CD14-positive monocyte (primary cell): ENCODE data around the gene EIF1AD. TPM values are rescaled to one million over a fixed set of nuclear protein-coding genes. Genes with fewer than 3 reads are reported as not detected.
"Not testable (repeated sequence)": the region's sequence is repeated elsewhere in the genome, so short reads cannot be mapped to it uniquely, and the experiment has no call there.

Source experiments
- DNase-seq, 3 donors: peaks; one replicate each; pipeline ENCODE4 v3.0.0-alpha.2; 2011 to 2022
- H2AFZ ChIP-seq: 2 replicates; pipeline ENCODE4 v1.6.0; 2012; ENCODE audit warnings: mild to moderate bottlenecking, low read depth, low read length, inconsistent platforms; ENCODE audit not compliant: insufficient read depth, poor library complexity, severe bottlenecking
- H3K27ac ChIP-seq, 2 donors: 1 replicate in 1 of 2; 2 replicates in 1 of 2; pipeline ENCODE4 v1.5.1; 2012 to 2013; ENCODE audit warnings: low read length in 2 of 2, control low read depth in 1 of 2, inconsistent platforms in 1 of 2, low read depth in 1 of 2, mild to moderate bottlenecking in 1 of 2
- H3K27me3 ChIP-seq, 2 donors: one replicate each; pipeline versions ENCODE4 v1.6.0 to v1.6.1; 2011 to 2013; ENCODE audit warnings: low read length in 2 of 2; ENCODE audit not compliant: control insufficient read depth in 2 of 2, insufficient read depth in 2 of 2
- H3K36me3 ChIP-seq, 2 donors: replicated peaks in 1 of 2; 1 replicate in 1 of 2; 2 replicates in 1 of 2; pipeline versions ENCODE4 v1.5.1 to v1.6.1; 2012 to 2013; ENCODE audit warnings: low read length in 2 of 2, control low read depth in 1 of 2, inconsistent platforms in 1 of 2, mild to moderate bottlenecking in 1 of 2; ENCODE audit not compliant: insufficient read depth in 2 of 2, control insufficient read depth in 1 of 2
- H3K4me1 ChIP-seq, 2 donors: 1 replicate in 1 of 2; 2 replicates in 1 of 2; pipeline versions ENCODE4 v1.5.1 to v1.6.1; 2012 to 2013; ENCODE audit warnings: low read length in 2 of 2, control low read depth in 1 of 2, inconsistent platforms in 1 of 2, mild to moderate bottlenecking in 1 of 2, moderate library complexity in 1 of 2; ENCODE audit not compliant: insufficient read depth in 2 of 2, control insufficient read depth in 1 of 2
- H3K4me2 ChIP-seq: replicated peaks from 2 replicates; pipeline ENCODE3; 2012; ENCODE audit warnings: low read length, moderate library complexity, mild to moderate bottlenecking; ENCODE audit not compliant: poor library complexity, severe bottlenecking; ENCODE audit errors: extremely low read depth
- H3K4me3 ChIP-seq, 3 experiments: fragments of 200-600 bp in 1 of 3; sonication (generic) in 1 of 3; replicated peaks in 1 of 3; 1 replicate in 2 of 3; 2 replicates in 1 of 3; pipeline ENCODE4 v1.5.1; 2011 to 2013; ENCODE audit warnings: low read length in 3 of 3, mild to moderate bottlenecking in 3 of 3, control low read depth in 2 of 3, low read depth in 2 of 3, inconsistent platforms in 1 of 3, moderate library complexity in 1 of 3
- H3K79me2 ChIP-seq: 2 replicates; pipeline ENCODE4 v1.6.0; 2012; ENCODE audit warnings: mild to moderate bottlenecking, control low read depth, inconsistent platforms, low read length, moderate library complexity; ENCODE audit not compliant: insufficient read depth
- H3K9ac ChIP-seq: 2 replicates; pipeline ENCODE4 v1.6.0; 2017; ENCODE audit warnings: low read length, mild to moderate bottlenecking; ENCODE audit not compliant: insufficient read depth, poor library complexity, severe bottlenecking
- H3K9me3 ChIP-seq, 2 donors: replicated peaks in 1 of 2; 1 replicate in 1 of 2; 2 replicates in 1 of 2; pipeline versions ENCODE4 v1.5.1 to v1.6.1; 2012 to 2013; ENCODE audit warnings: low read length in 2 of 2, control low read depth in 1 of 2; ENCODE audit not compliant: control insufficient read depth in 1 of 2, insufficient read depth in 1 of 2
- H4K20me1 ChIP-seq: 2 replicates; pipeline ENCODE4 v1.6.0; 2012; ENCODE audit warnings: mild to moderate bottlenecking, low read length, control low read depth, moderate library complexity; ENCODE audit not compliant: insufficient read depth
- H3K27ac Mint-ChIP-seq, 7 donors: one replicate each; pipeline ENCODE4 v1.8.0; 2020; ENCODE audit warnings: mild to moderate bottlenecking in 7 of 7, mixed read lengths in 7 of 7, moderate library complexity in 6 of 7, inconsistent platforms in 2 of 7
- H3K27me3 Mint-ChIP-seq, 3 donors: one replicate each; pipeline ENCODE4 v1.8.0; 2021 to 2022; ENCODE audit warnings: low read depth in 3 of 3, mild to moderate bottlenecking in 3 of 3, mixed read lengths in 3 of 3, moderate library complexity in 3 of 3, inconsistent platforms in 1 of 3
- H3K36me3 Mint-ChIP-seq, 2 donors: one replicate each; pipeline ENCODE4 v1.8.0; 2020; ENCODE audit warnings: mixed read lengths in 2 of 2, inconsistent platforms in 1 of 2, mild to moderate bottlenecking in 1 of 2
- H3K4me1 Mint-ChIP-seq: one replicate; pipeline ENCODE4 v1.8.0; 2020; ENCODE audit warnings: mild to moderate bottlenecking, mixed read lengths
- H3K4me3 Mint-ChIP-seq, 2 donors: one replicate each; pipeline ENCODE4 v1.8.0; 2020; ENCODE audit warnings: mild to moderate bottlenecking in 2 of 2, mixed read lengths in 2 of 2, moderate library complexity in 1 of 2
- H3K9me3 Mint-ChIP-seq, 7 donors: one replicate each; pipeline ENCODE4 v1.8.0; 2020 to 2022; ENCODE audit warnings: mixed read lengths in 7 of 7, mild to moderate bottlenecking in 6 of 7, moderate library complexity in 6 of 7, inconsistent platforms in 2 of 7
- CTCF ChIP-seq: fragments of 200-600 bp; IDR thresholded peaks from one replicate; pipeline ENCODE4 v1.8.0; 2022; ENCODE audit warnings: antibody characterized with exemption, mild to moderate bottlenecking
- WGBS: methylation state at CpG from one replicate; pipeline ENCODE4 v1.1.5; 2013; ENCODE audit warnings: missing lambda C conversion rate; ENCODE audit not compliant: insufficient coverage; 5-methylcytosine and 5-hydroxymethylcytosine counted together
- intact Hi-C, 2 donors: fragments of 100-400 bp; cut with micrococcal nuclease; formaldehyde crosslinking; loops; one replicate each; pipeline versions ENCODE4 v1.15.0 to v1.15.1; 2023
- polyA plus RNA-seq, 3 donors: library from polyadenylated mRNA; depleted of rRNA in 1 of 3; unstranded in 2 of 3; stranded (reverse) in 1 of 3; fragments of 300-500 nt in 2 of 3; fragments of >200 nt in 1 of 3; fragmentation: Illumina TruSeq in 2 of 3; gene quantifications; 1 replicate in 2 of 3; 2 replicates in 1 of 3; pipeline ENCODE4 v1.2.3, GENCODE V29; 2012 to 2021

The EIF1AD gene
- polyA plus RNA-seq, 3 donors, result 16.4 to 23.1 (median 18.2) TPM

GRCh38 chr11:65952052-65952521 is 49.9 kb downstream of the EIF1AD start:
- WGBS, result 100% methylated on average over 2 of the region's 6 CpGs
- no peaks in the 10 kb centered on the region for H3K36me3 Mint-ChIP-seq
- H3K36me3 ChIP-seq, result no peaks in the 10 kb centered on the region
- no peak for DNase-seq
- intact Hi-C loops, result no loop called here
- no peak overlapping the region for H3K4me3 ChIP-seq
- no peak overlapping the region for H2AFZ ChIP-seq
- TF ChIP-seq CTCF, result no peak
- H4K20me1 ChIP-seq, result no peaks in the 10 kb centered on the region
- no peaks in the 10 kb centered on the region for H3K9me3 ChIP-seq
- peaks cover 0 to 7% of the 10 kb centered on the region in 2 donors for H3K4me1 ChIP-seq
- no peak overlapping the region for H3K9ac ChIP-seq
- H3K27me3 ChIP-seq, result no peaks in the 10 kb centered on the region
- no peak overlapping the region for H3K27ac ChIP-seq
- H3K4me2 ChIP-seq, result no peak overlapping the region
- no peak overlapping the region for H3K27ac Mint-ChIP-seq
- H3K4me1 Mint-ChIP-seq, result peaks cover 6% of the 10 kb centered on the region
- H3K9me3 Mint-ChIP-seq, result peaks cover 0 to 4% (median 0%) of the 10 kb centered on the region in 7 donors
- H3K79me2 ChIP-seq, result no peaks in the 10 kb centered on the region
- no peak overlapping the region for H3K4me3 Mint-ChIP-seq
- H3K27me3 Mint-ChIP-seq, result peaks cover 9 to 22% (median 13%) of the 10 kb centered on the region in 3 donors

- intact Hi-C loops, H3K9me3 Mint-ChIP-seq, H2AFZ ChIP-seq: not testable (repeated sequence)
Observed at GRCh38 chr11:65951641-65952040, 50.3 kb downstream of the EIF1AD start.

GRCh38 chr11:65950711-65951110 is 51.2 kb downstream of the EIF1AD start:
- H3K27me3 ChIP-seq, H2AFZ ChIP-seq, intact Hi-C loops: not testable (repeated sequence)

More at GRCh38 chr11:65951641-65952040, 50.3 kb downstream of the EIF1AD start:
- H3K9ac ChIP-seq, H3K27ac ChIP-seq, H3K36me3 Mint-ChIP-seq, H4K20me1 ChIP-seq, H3K4me1 Mint-ChIP-seq, H3K9me3 ChIP-seq, H3K36me3 ChIP-seq, H3K4me3 ChIP-seq, DNase-seq, H3K4me3 Mint-ChIP-seq, H3K4me1 ChIP-seq, H3K79me2 ChIP-seq, H3K27me3 ChIP-seq, H3K27ac Mint-ChIP-seq, H3K4me2 ChIP-seq: not testable (repeated sequence)
- 79% methylated on average over 2 of the region's 3 CpGs for WGBS
- H3K27me3 Mint-ChIP-seq, result peaks cover 10 to 22% (median 13%) of the 10 kb centered on the region in 3 donors

More at GRCh38 chr11:65950711-65951110, 51.2 kb downstream of the EIF1AD start:
- H3K9me3 Mint-ChIP-seq, H4K20me1 ChIP-seq, H3K9me3 ChIP-seq, DNase-seq, H3K4me3 ChIP-seq, H3K4me1 Mint-ChIP-seq, H3K27ac Mint-ChIP-seq, H3K4me2 ChIP-seq, H3K4me1 ChIP-seq, H3K36me3 ChIP-seq, H3K9ac ChIP-seq, H3K79me2 ChIP-seq, H3K4me3 Mint-ChIP-seq, H3K36me3 Mint-ChIP-seq, H3K27ac ChIP-seq: not testable (repeated sequence)
- 93% methylated on average over 4 of the region's 5 CpGs for WGBS
- peaks cover 12 to 22% (median 13%) of the 10 kb centered on the region in 3 donors for H3K27me3 Mint-ChIP-seq
